BJ (cell line): ENCODE data around the gene PEPD. TPM values are rescaled to one million over a fixed set of nuclear protein-coding genes. Genes with fewer than 3 reads are reported as not detected.
A peak's percentile ranks its signal among the peaks of the same experiment; 100 is the strongest.
"Not testable (repeated sequence)": the region's sequence is repeated elsewhere in the genome, so short reads cannot be mapped to it uniquely, and the experiment has no call there.

Source experiments
- CTCF ChIA-PET: fragments of 350-600 bp; formaldehyde crosslinking; extraction: SDS; loops from one replicate; lab custom pipeline; 2021; ENCODE audit warnings: antibody characterized with exemption, inconsistent platforms; lab: Yijun Ruan, JAX
- POLR2A ChIA-PET: fragments of 300-600 bp; sonication (Branson Sonifier 250); formaldehyde crosslinking; extraction: SDS; loops from one replicate; lab custom pipeline; 2021; ENCODE audit warnings: antibody characterized with exemption; lab: Charles Lee
- DNase-seq: peaks from one replicate; pipeline ENCODE4 v3.0.0-alpha.2; 2011; ENCODE audit warnings: low read depth
- H3K27me3 ChIP-seq: 2 replicates; pipeline ENCODE4 v1.6.0; 2011; ENCODE audit warnings: low read length; ENCODE audit not compliant: control insufficient read depth, insufficient read depth
- H3K36me3 ChIP-seq: 2 replicates; pipeline ENCODE4 v1.5.1; 2011; ENCODE audit warnings: low read length; ENCODE audit not compliant: control insufficient read depth, insufficient read depth
- H3K4me3 ChIP-seq: 2 replicates; pipeline ENCODE4 v1.5.1; 2011; ENCODE audit warnings: low read depth, mild to moderate bottlenecking, control low read depth, low read length
- polyA minus RNA-seq: library from RNA; depleted of rRNA, polyadenylated mRNA; stranded (reverse); fragments of >200 nt; gene quantifications from 2 replicates; pipeline ENCODE4 v1.2.3, GENCODE V29; 2011; rRNA and poly(A)+ RNA removed
- polyA plus RNA-seq: library from polyadenylated mRNA; depleted of rRNA; stranded (reverse); fragments of >200 nt; gene quantifications from 2 replicates; pipeline ENCODE4 v1.2.3, GENCODE V29; 2011; rRNA removed
- TF ChIP-seq, protein P1 (sequence below): IDR thresholded peaks from 2 replicates; pipeline ENCODE4 v1.5.1; 2011; ENCODE audit warnings: low read depth, mild to moderate bottlenecking, control low read depth, inconsistent platforms, low read length, moderate library complexity; ENCODE audit not compliant: insufficient read depth

Gene PEPD
- 69.8 and 97.6 TPM in 2 replicates for polyA plus RNA-seq
- polyA minus RNA-seq = 45.3 and 67.5 TPM in 2 replicates

GRCh38 chr19:33521480-33522370 lies at the start of gene PEPD:
Gene PEPD, minus strand, starts transcription at chr19:33521791. Its CDS starts 31 bp downstream, at chr19:33521760.
- CTCF ChIA-PET = interaction anchor here (0.6 to 2.6 kb wide), 5 partner anchors 14 to 249 kb away, joined by 3 to 8 read pairs (median 4); no protein-coding TSS in a partner anchor
- peak; percentile 27 for DNase-seq
- Histone ChIP-seq H3K4me3 (peak within 1 kb of the TSS; percentile 96), H3K36me3 (no peaks in the 10 kb centered on the region), H3K27me3 (peaks cover 2% of the 10 kb centered on the region; the same call in 1 of the 2 replicates)
- POLR2A ChIA-PET = interaction anchor here (0.6 kb wide), 1 partner anchor 11 kb away, joined by 19 read pairs; no protein-coding TSS in a partner anchor
- TF ChIP-seq, protein P1, sequence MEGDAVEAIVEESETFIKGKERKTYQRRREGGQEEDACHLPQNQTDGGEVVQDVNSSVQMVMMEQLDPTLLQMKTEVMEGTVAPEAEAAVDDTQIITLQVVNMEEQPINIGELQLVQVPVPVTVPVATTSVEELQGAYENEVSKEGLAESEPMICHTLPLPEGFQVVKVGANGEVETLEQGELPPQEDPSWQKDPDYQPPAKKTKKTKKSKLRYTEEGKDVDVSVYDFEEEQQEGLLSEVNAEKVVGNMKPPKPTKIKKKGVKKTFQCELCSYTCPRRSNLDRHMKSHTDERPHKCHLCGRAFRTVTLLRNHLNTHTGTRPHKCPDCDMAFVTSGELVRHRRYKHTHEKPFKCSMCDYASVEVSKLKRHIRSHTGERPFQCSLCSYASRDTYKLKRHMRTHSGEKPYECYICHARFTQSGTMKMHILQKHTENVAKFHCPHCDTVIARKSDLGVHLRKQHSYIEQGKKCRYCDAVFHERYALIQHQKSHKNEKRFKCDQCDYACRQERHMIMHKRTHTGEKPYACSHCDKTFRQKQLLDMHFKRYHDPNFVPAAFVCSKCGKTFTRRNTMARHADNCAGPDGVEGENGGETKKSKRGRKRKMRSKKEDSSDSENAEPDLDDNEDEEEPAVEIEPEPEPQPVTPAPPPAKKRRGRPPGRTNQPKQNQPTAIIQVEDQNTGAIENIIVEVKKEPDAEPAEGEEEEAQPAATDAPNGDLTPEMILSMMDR = no peak

GRCh38 chr19:33569821-33570220 lies 48.2 kb upstream of the PEPD start:
- POLR2A ChIA-PET = no interaction called here
- TF ChIP-seq, protein P1 = no peak
- H3K27me3 ChIP-seq = no peaks in the 10 kb centered on the region
- DNase-seq = no peak
- no peak overlapping the region for H3K4me3 ChIP-seq
- H3K36me3 ChIP-seq = no peaks in the 10 kb centered on the region
- CTCF ChIA-PET = no interaction called here

DNA sequence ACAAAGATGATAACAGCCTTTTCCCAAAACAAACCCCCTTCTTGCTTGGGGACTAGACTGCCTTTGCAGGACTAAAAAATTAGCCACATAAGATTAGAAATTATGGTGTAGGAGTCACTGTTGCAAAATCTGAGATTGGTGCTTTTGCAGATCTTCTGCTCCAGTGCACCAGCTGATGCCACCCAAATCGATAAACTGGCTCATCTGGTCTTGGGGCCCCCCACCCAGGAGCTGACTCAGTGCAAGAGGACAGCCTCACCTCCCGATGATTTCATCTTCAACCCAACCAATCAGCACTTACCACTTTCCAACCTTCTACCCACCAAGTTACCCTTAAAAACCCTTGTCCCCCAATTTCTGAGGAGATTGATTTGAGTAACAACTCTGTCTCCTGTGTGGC lies 47.1 kb upstream of the PEPD start:
- POLR2A ChIA-PET = no interaction called here
- H3K27me3 ChIP-seq = no peaks in the 10 kb centered on the region
- no peak for DNase-seq
- no peaks in the 10 kb centered on the region for H3K36me3 ChIP-seq
- TF ChIP-seq, protein P1 = no peak
- H3K4me3 ChIP-seq = no peak overlapping the region
- CTCF ChIA-PET = no interaction called here

- no peaks in the 10 kb centered on the region for H3K36me3 ChIP-seq
- no peak overlapping the region for H3K4me3 ChIP-seq
- TF ChIP-seq, protein P1 = no peak
- no peaks in the 10 kb centered on the region; the same call in 1 of the 2 replicates for H3K27me3 ChIP-seq
- DNase-seq = no peak
- CTCF ChIA-PET = no interaction called here
- POLR2A ChIA-PET = no interaction called here
These were observed 43.3 kb upstream of the PEPD start for GRCh38 chr19:33564836-33565338.

GRCh38 chr19:33562636-33563035 lies 41.0 kb upstream of the PEPD start:
- POLR2A ChIA-PET = no interaction called here

DNA sequence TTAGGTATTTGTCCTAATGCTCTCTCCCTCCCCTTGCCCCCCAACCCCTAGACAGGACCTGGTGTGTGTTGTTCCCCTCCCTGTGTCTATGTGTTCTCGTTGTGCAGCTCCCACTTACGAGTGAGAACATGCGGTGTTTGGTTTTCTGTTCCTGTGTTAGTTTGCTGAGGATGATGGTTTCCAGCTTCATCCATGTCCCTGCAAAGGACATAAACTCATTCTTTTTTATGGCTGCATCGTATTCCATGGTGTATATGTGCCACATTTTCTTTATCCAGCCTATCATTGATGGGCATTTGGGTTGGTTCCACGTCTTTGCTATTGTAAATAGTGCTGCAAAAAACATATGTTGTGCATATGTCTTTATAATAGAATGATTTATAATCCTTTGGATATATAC lies 40.1 kb upstream of the PEPD start:
- H3K4me3 ChIP-seq, DNase-seq, CTCF ChIA-PET, POLR2A ChIA-PET, H3K36me3 ChIP-seq, H3K27me3 ChIP-seq: not testable (repeated sequence)

More at GRCh38 chr19:33562636-33563035, 41.0 kb upstream of the PEPD start:
- CTCF ChIA-PET = no interaction called here
- H3K27me3 ChIP-seq = no peaks in the 10 kb centered on the region; the same call in 1 of the 2 replicates
- no peak overlapping the region for H3K4me3 ChIP-seq
- TF ChIP-seq, protein P1 = no peak
- no peaks in the 10 kb centered on the region for H3K36me3 ChIP-seq
- no peak for DNase-seq
